Measurements from ENCODE around the gene TBC1D12.
A peak's percentile ranks its signal among the peaks of the same experiment; 100 is the strongest.

The TBC1D12 gene

GRCh38 chr10:94409021-94409657, 6.8 kb downstream of the TBC1D12 start:
- DNase-seq = no peak

GRCh38 chr10:94411304-94411703, 9.0 kb downstream of the TBC1D12 start:
- DNase-seq = no peak

GRCh38 chr10:94412449-94412848, 10.1 kb downstream of the TBC1D12 start:
- peak; percentile 13 for DNase-seq

- DNase-seq = no peak
These were observed 11.0 kb downstream of the TBC1D12 start for GRCh38 chr10:94413361-94413760.

- DNase-seq = no peak
These were observed 14.6 kb downstream of the TBC1D12 start for GRCh38 chr10:94416896-94417295.

- DNase-seq = no peak
These were observed 15.0 kb downstream of the TBC1D12 start for GRCh38 chr10:94417321-94417720.

GRCh38 chr10:94420516-94420915, 18.2 kb downstream of the TBC1D12 start:
- no peak for DNase-seq

- DNase-seq = no peak
These were observed 18.7 kb downstream of the TBC1D12 start for GRCh38 chr10:94420998-94421528.

- DNase-seq = peak; percentile 44
These were observed 21.3 kb downstream of the TBC1D12 start for GRCh38 chr10:94423627-94424026.

GRCh38 chr10:94424714-94425337, 22.5 kb downstream of the TBC1D12 start:
- DNase-seq = no peak

- no peak for DNase-seq
These were observed 23.6 kb downstream of the TBC1D12 start for GRCh38 chr10:94425942-94426341.

- no peak for DNase-seq
These were observed 24.8 kb downstream of the TBC1D12 start for GRCh38 chr10:94427166-94427565.

- peak; percentile 64 for DNase-seq
These were observed 26.7 kb downstream of the TBC1D12 start for GRCh38 chr10:94428766-94429707.

GRCh38 chr10:94430701-94431100, 28.4 kb downstream of the TBC1D12 start:
- no peak for DNase-seq

GRCh38 chr10:94432443-94432842, 30.1 kb downstream of the TBC1D12 start:
- no peak for DNase-seq

- DNase-seq = peak; percentile 16
These were observed 37.0 kb downstream of the TBC1D12 start for GRCh38 chr10:94439275-94439861.

GRCh38 chr10:94440096-94440495, 37.8 kb downstream of the TBC1D12 start:
- no peak for DNase-seq

- no peak for DNase-seq
These were observed 40.7 kb downstream of the TBC1D12 start for GRCh38 chr10:94443047-94443446.

- no peak for DNase-seq
These were observed 41.2 kb downstream of the TBC1D12 start for GRCh38 chr10:94443549-94443948.

- DNase-seq = no peak
These were observed 48.4 kb downstream of the TBC1D12 start for GRCh38 chr10:94450782-94451181.

- DNase-seq = no peak
These were observed 49.7 kb downstream of the TBC1D12 start for GRCh38 chr10:94451883-94452519.

- no peak for DNase-seq
These were observed 54.6 kb downstream of the TBC1D12 start for GRCh38 chr10:94456942-94457341.

- no peak for DNase-seq
These were observed 57.0 kb downstream of the TBC1D12 start for GRCh38 chr10:94459385-94459784.

All from EL (cell line).